Measurements from ENCODE around the gene KCTD13. TPM values are rescaled to one million over a fixed set of nuclear protein-coding genes. Genes with fewer than 3 reads are reported as not detected.

The KCTD13 gene
- total RNA-seq, 2 donors from 2014 or later = 14.3 to 49.1 TPM

GRCh38 chr16:29900888-29901606, 25.0 kb downstream of the KCTD13 start:
- TF ChIP-seq CTCF (IDR thresholded peaks at IDR 0.05) = no peak
- no peak for TF ChIP-seq POLR2A (IDR thresholded peaks at IDR 0.05)
- Histone ChIP-seq H3K27me3 (no peaks in the 10 kb centered on the region), H3K9me3 (no peaks in the 10 kb centered on the region), H3K27ac (peak overlapping the region in 3 of 4 donors; percentile 72 to 93 (median 87)), H3K4me1 (peaks cover 25% of the 10 kb centered on the region), H3K4me3 (peak overlapping the region in 1 of 2 donors; percentile 62), H3K36me3 (replicated peaks in 1 of 2; ENCODE audit: insufficient read depth in 1 of 2, low read depth in 2 of 2) (no peaks in the 10 kb centered on the region)
- WGBS, 2 donors = 27 to 63% methylated on average over 7 to 20 of the region's 31 CpGs
- ATAC-seq = no peak
- no peak for DNase-seq
- intact Hi-C loops (cut with DNase I) = loop anchor here (10.0 kb wide), 1 partner anchor 104 kb away; no protein-coding TSS in a partner anchor

GRCh38 chr16:29900102-29900887, 25.7 kb downstream of the KCTD13 start, which contains the start of gene ASPHD1:
Gene ASPHD1, plus strand, starts transcription at chr16:29900488. Its CDS starts 484 bp downstream, at chr16:29900972.
- peaks cover 25% of the 10 kb centered on the region for H3K4me1 ChIP-seq
- 0 to 1% methylated on average over 22 to 56 of the region's 67 CpGs for WGBS, 2 donors
- no peaks in the 10 kb centered on the region for H3K36me3 ChIP-seq (replicated peaks in 1 of 2; ENCODE audit: insufficient read depth in 1 of 2, low read depth in 2 of 2)
- H3K9me3 ChIP-seq = no peaks in the 10 kb centered on the region
- no peaks in the 10 kb centered on the region for H3K27me3 ChIP-seq
- peak within 1 kb of the TSS; percentile 68 to 93 (median 80) for H3K27ac ChIP-seq
- intact Hi-C loops (cut with DNase I) = loop anchor here (10.0 kb wide), 1 partner anchor 105 kb away; no protein-coding TSS in a partner anchor
- ATAC-seq (peak; percentile 80), DNase-seq (peak; percentile 78 to 89 (median 83))
- TF ChIP-seq CTCF (IDR thresholded peaks at IDR 0.05) (peak in 1 of 7 experiments; percentile 7), POLR2A (IDR thresholded peaks at IDR 0.05) (peak in 2 of 3 donors; percentile 61 to 79)
- H3K4me3 ChIP-seq = peak within 1 kb of the TSS; percentile 24 to 62

GRCh38 chr16:29899516-29900101, 26.4 kb downstream of the KCTD13 start, which contains the start of gene SEZ6L2:
Gene SEZ6L2, minus strand, starts transcription at chr16:29899550. Its CDS starts 531 bp downstream, at chr16:29899019.
- Histone ChIP-seq H3K27ac (peak within 1 kb of the TSS; percentile 68 to 93 (median 80)), H3K4me3 (peak within 1 kb of the TSS; percentile 24 to 62), H3K9me3 (no peaks in the 10 kb centered on the region), H3K27me3 (no peaks in the 10 kb centered on the region), H3K4me1 (peaks cover 25% of the 10 kb centered on the region), H3K36me3 (replicated peaks in 1 of 2; ENCODE audit: insufficient read depth in 1 of 2, low read depth in 2 of 2) (no peaks in the 10 kb centered on the region)
- DNase-seq (peak; percentile 87 to 93 (median 90)), ATAC-seq (peak; percentile 85)
- TF ChIP-seq POLR2A (IDR thresholded peaks at IDR 0.05) (peak in 2 of 3 donors; percentile 54 to 72), CTCF (IDR thresholded peaks at IDR 0.05) (peak in 6 of 7 experiments; percentile 12 to 66 (median 40))
- intact Hi-C loops (cut with DNase I) = loop anchor here (10.0 kb wide), 1 partner anchor 105 kb away; no protein-coding TSS in a partner anchor
- 1% methylated on average over 28 to 29 of the region's 29 CpGs for WGBS, 2 donors

- Histone ChIP-seq H3K27me3 (no peaks in the 10 kb centered on the region), H3K27ac (peak overlapping the region; percentile 68 to 93 (median 80)), H3K4me3 (no peak overlapping the region), H3K4me1 (peaks cover 25% of the 10 kb centered on the region), H3K9me3 (no peaks in the 10 kb centered on the region), H3K36me3 (replicated peaks in 1 of 2; ENCODE audit: insufficient read depth in 1 of 2, low read depth in 2 of 2) (no peaks in the 10 kb centered on the region)
- intact Hi-C loops (cut with DNase I) = no loop called here
- WGBS, 2 donors = 1 to 2% methylated on average over 16 to 25 of the region's 25 CpGs
- TF ChIP-seq POLR2A (IDR thresholded peaks at IDR 0.05) (no peak), CTCF (IDR thresholded peaks at IDR 0.05) (no peak)
- DNase-seq (peak in 2 of 4 donors; percentile 63 to 69), ATAC-seq (peak; percentile 39)
Observed at GRCh38 chr16:29898804-29899515, 27.1 kb downstream of the KCTD13 start.

All from body of pancreas (tissue), 4 donors.